ENCODE measurements around the gene PRXL2A. TPM values are rescaled to one million over a fixed set of nuclear protein-coding genes. Genes with fewer than 3 reads are reported as not detected.

PRXL2A gene
- polyA plus RNA-seq, 1 of the 3 experiments (the other 2 are of a cell fraction), result 15.6 TPM

- peaks cover 49 to 54% of the 10 kb centered on the region in 2 experiments for H3K4me1 ChIP-seq (ENCODE audit: control insufficient read depth in 1 of 2, insufficient read depth in 2 of 2, low read depth in 1 of 2, low read length in 1 of 2)
- no peak for TF ChIP-seq EP300 (IDR thresholded peaks at IDR 0.05; ENCODE audit: borderline replicate concordance in 1 of 2, low read depth in 1 of 2, low read length in 1 of 2)
- TF ChIP-seq MAX (IDR thresholded peaks at IDR 0.05; ENCODE audit: low read depth), result no peak
- no peak for TF ChIP-seq PBX3 (IDR thresholded peaks at IDR 0.05)
- no peak for TF ChIP-seq GATA2 (CRISPR knock-in tag; IDR thresholded peaks at IDR 0.05)
- TF ChIP-seq YY1 (IDR thresholded peaks at IDR 0.05; ENCODE audit: low read depth), result no peak
- no peak for TF ChIP-seq REST (IDR thresholded peaks at IDR 0.05; ENCODE audit: low read depth, low read length)
- TF ChIP-seq RCOR1 (IDR thresholded peaks at IDR 0.05; ENCODE audit: low read length), result no peak
- no peak for TF ChIP-seq POLR2AphosphoS5 (IDR thresholded peaks at IDR 0.05; ENCODE audit: low read depth, low read length)
- no peak for TF ChIP-seq RAD21 (IDR thresholded peaks at IDR 0.05; ENCODE audit: low read length)
- TF ChIP-seq JUND (IDR thresholded peaks at IDR 0.05), result no peak
- TF ChIP-seq EZH2phosphoT487 (IDR thresholded peaks at IDR 0.05; ENCODE audit: borderline replicate concordance, low read depth), result no peak
- TF ChIP-seq NFIC (IDR thresholded peaks at IDR 0.05; ENCODE audit: borderline replicate concordance), result no peak
- H3K4me2 ChIP-seq, result no peak overlapping the region
- H4K20me1 ChIP-seq (ENCODE audit: insufficient read depth), result peaks cover 81% of the 10 kb centered on the region
- no peaks in the 10 kb centered on the region for H3K9me3 ChIP-seq
- H3K79me2 ChIP-seq (ENCODE audit: insufficient read depth), result peaks cover 100% of the 10 kb centered on the region
- no peak for DNase-seq
- no peak overlapping the region for H3K9ac ChIP-seq
- H3K27me3 ChIP-seq (ENCODE audit: insufficient read depth), result no peaks in the 10 kb centered on the region
- WGBS (ENCODE audit: low lambda C conversion rate), result 92% methylated on average over 10 of the region's 10 CpGs
- H3K9me2 ChIP-seq, result no peaks in the 10 kb centered on the region
- ChIA-PET POLR2A (no interaction called here), CTCF (interaction anchor here (4.0 to 35.3 kb wide), 3 partner anchors 22 to 39 kb away, joined by 20 to 602 read pairs (median 38); no protein-coding TSS in a partner anchor)
- no peak overlapping the region for H3K27ac ChIP-seq (ENCODE audit: low read depth in 2 of 2, low read length in 1 of 2)
- H2AFZ ChIP-seq (ENCODE audit: low read depth), result no peak overlapping the region
- no peak overlapping the region for H3K4me3 ChIP-seq (ENCODE audit: low read depth in 2 of 2, low read length in 1 of 2)
- H3K36me3 ChIP-seq (replicated peaks in 1 of 2; ENCODE audit: control insufficient read depth in 1 of 2, insufficient read depth in 2 of 2, low read length in 1 of 2), result peaks cover 2 to 11% of the 10 kb centered on the region in 2 experiments
- H3F3A ChIP-seq (replicated peaks; ENCODE audit: insufficient read depth), result peaks cover 5% of the 10 kb centered on the region
Observed at GRCh38 chr10:80466724-80467326, 58.5 kb downstream of the PRXL2A start.

GRCh38 chr10:80468002-80468401 is 59.7 kb downstream of the PRXL2A start:
- H2AFZ ChIP-seq (ENCODE audit: low read depth), result no peak overlapping the region
- no peaks in the 10 kb centered on the region for H3K27me3 ChIP-seq (ENCODE audit: insufficient read depth)
- H3K4me1 ChIP-seq (ENCODE audit: control insufficient read depth in 1 of 2, insufficient read depth in 2 of 2, low read depth in 1 of 2, low read length in 1 of 2), result peaks cover 40 to 54% of the 10 kb centered on the region in 2 experiments
- H3K9ac ChIP-seq, result no peak overlapping the region
- CTCF ChIA-PET, result interaction anchor here (0.7 to 35.3 kb wide), 4 partner anchors 19 to 1067 kb away, joined by 3 to 602 read pairs (median 14); no protein-coding TSS in a partner anchor
- POLR2A ChIA-PET, result no interaction called here
- peaks cover 8% of the 10 kb centered on the region for H3F3A ChIP-seq (replicated peaks; ENCODE audit: insufficient read depth)
- peak; percentile 63 for DNase-seq
- H3K4me2 ChIP-seq, result no peak overlapping the region
- H3K9me3 ChIP-seq, result no peaks in the 10 kb centered on the region
- no peaks in the 10 kb centered on the region for H3K9me2 ChIP-seq
- no peak overlapping the region; a peak in 1 of 4 replicates for H3K27ac ChIP-seq (ENCODE audit: low read depth in 2 of 2, low read length in 1 of 2)
- peaks cover 80% of the 10 kb centered on the region for H4K20me1 ChIP-seq (ENCODE audit: insufficient read depth)
- no peak overlapping the region for H3K4me3 ChIP-seq (ENCODE audit: low read depth in 2 of 2, low read length in 1 of 2)
- 81% methylated on average over 6 of the region's 6 CpGs for WGBS (ENCODE audit: low lambda C conversion rate)
- H3K79me2 ChIP-seq (ENCODE audit: insufficient read depth), result peaks cover 99% of the 10 kb centered on the region
- peaks cover 2 to 12% of the 10 kb centered on the region in 2 experiments for H3K36me3 ChIP-seq (replicated peaks in 1 of 2; ENCODE audit: control insufficient read depth in 1 of 2, insufficient read depth in 2 of 2, low read length in 1 of 2)
- TF ChIP-seq CHD2 (IDR thresholded peaks at IDR 0.05; ENCODE audit: low read length, partially characterized antibody) (no peak), POLR2AphosphoS5 (IDR thresholded peaks at IDR 0.05; ENCODE audit: low read depth, low read length) (no peak), FOXJ3 (CRISPR knock-in tag; IDR thresholded peaks at IDR 0.05) (no peak), GABPA (IDR thresholded peaks at IDR 0.05; ENCODE audit: low read depth) (no peak), TEAD4 (IDR thresholded peaks at IDR 0.05; ENCODE audit: borderline replicate concordance, insufficient read depth) (no peak), RCOR1 (IDR thresholded peaks at IDR 0.05; ENCODE audit: low read length) (no peak), REST (IDR thresholded peaks at IDR 0.05; ENCODE audit: low read depth, low read length) (no peak), RAD21 (IDR thresholded peaks at IDR 0.05; ENCODE audit: low read length) (no peak), IRF3 (IDR thresholded peaks at IDR 0.05; ENCODE audit: low read depth, low read length) (no peak)

All from SK-N-SH (cell line).